Frontal cortex (tissue), 4 donors: ENCODE data around the gene EPAS1. TPM values are rescaled to one million over a fixed set of nuclear protein-coding genes. Genes with fewer than 3 reads are reported as not detected.

ENCODE experiments used
- DNase-seq, 2 donors: peaks; one replicate each; pipeline ENCODE4 v3.0.0; 2012; ENCODE audit warnings: low spot score in 2 of 2
- FAIRE-seq: peaks from 2 replicates; lab custom pipeline; 2012; peaks lifted over from hg19 to GRCh38; lab: Jason Lieb, UNC
- total RNA-seq: library from RNA; depleted of rRNA; stranded (reverse); fragments of >200 nt; gene quantifications from one replicate; pipeline ENCODE4 v1.2.3, GENCODE V29; 2014
- donor health status: control.
- donor health status: control.
- donor health status: control.

EPAS1 gene
- total RNA-seq, 1 donor from 2014 or later: 3.7 TPM

- DNase-seq (no peak), FAIRE-seq (no peak)
Measured at GRCh38 chr2:46353509-46353908, 56.3 kb downstream of the EPAS1 start.

- FAIRE-seq: no peak
- no peak for DNase-seq
Measured at GRCh38 chr2:46355756-46356155, 58.5 kb downstream of the EPAS1 start.

DNA sequence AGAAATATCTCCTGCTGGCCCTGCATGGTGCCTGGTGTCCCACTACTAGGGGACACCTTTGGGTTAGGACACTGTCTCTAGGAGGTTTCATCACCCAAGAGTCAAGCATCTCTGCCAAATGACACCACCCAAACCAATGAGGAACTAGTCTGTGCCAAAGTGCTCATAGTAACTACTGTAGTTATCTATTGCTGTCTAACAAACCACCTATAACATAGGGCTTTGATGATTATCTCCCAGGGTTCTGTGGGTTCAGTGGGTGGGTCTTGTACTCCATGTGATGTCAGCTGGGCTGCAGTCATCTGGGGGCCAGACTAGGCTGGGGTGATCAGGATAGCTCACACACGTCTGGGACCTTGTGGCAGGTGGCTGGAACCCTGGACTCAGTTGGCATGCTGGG is 59.8 kb downstream of the EPAS1 start:
- no peak for FAIRE-seq
- no peak for DNase-seq

GRCh38 chr2:46358713-46359112 is 61.5 kb downstream of the EPAS1 start:
- FAIRE-seq: no peak
- DNase-seq: no peak

DNA sequence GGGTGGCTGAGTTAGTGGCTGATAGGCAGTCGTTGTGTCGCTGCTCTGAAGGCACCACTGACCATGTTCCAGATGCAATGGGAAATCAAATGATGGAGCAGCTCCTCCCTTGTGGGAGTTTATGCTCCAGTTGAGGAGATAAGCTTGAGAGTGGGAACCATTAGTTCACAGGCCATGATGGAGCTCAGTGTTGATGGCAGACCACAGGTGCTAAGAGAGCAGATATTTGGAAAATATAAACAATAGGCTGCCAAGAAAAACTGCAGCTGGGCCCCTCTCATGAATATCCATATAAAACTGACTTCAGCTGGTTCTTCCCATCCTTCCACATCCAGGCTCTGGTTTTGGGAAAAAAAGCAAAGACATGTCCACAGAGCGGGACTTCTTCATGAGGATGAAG is 63.1 kb downstream of the EPAS1 start:
- FAIRE-seq (no peak), DNase-seq (no peak)

GRCh38 chr2:46361920-46362666 is 64.9 kb downstream of the EPAS1 start:
- FAIRE-seq: no peak
- no peak for DNase-seq

DNA sequence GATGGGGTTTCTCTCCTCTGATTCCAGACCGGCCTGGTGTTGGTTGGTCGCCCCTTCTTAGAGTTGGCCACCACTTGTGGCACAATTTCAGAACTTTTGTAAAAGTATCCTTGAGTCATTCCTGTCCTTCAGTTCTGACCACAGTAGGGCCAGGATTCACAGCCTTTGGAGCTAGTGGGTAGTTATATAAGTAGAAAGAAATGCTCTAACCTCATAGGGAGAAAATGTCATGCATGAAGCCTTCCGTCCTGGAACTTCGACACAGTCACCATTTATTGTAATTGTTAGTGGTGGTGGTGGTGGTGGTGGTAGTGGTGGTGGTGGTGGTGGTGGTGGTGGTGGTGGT is 65.4 kb downstream of the EPAS1 start:
- DNase-seq (no peak), FAIRE-seq (no peak)

DNA sequence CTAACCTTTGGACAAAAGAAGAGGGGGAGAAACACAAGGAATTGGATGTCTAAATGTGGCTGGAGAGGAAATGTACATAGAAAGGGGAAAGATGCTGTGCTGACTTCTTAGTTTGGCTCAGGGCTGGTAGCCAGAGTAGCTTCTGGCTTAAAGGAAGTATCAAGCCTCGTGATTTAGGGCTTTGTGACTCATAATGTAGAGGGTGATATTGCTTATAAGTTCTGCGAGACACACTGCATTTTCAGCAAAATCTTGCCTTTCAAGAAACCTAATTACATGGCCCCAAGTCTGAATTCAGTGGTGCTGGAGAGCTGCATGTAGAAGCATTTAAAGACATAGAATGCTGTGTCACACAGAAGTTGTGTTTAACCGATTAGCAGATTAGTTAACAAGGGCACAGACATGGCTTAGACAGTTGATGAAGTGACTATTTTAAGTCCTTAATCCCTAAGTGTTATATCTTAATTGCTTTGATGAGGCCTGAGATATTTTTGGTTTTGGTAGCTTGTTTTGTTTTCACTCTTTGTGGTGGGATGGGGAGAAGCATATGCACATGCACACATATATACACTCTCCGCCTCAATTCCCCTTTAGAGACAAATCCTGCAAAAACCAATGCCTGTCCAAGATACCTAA is 66.4 kb downstream of the EPAS1 start:
- DNase-seq (no peak), FAIRE-seq (no peak)

DNA sequence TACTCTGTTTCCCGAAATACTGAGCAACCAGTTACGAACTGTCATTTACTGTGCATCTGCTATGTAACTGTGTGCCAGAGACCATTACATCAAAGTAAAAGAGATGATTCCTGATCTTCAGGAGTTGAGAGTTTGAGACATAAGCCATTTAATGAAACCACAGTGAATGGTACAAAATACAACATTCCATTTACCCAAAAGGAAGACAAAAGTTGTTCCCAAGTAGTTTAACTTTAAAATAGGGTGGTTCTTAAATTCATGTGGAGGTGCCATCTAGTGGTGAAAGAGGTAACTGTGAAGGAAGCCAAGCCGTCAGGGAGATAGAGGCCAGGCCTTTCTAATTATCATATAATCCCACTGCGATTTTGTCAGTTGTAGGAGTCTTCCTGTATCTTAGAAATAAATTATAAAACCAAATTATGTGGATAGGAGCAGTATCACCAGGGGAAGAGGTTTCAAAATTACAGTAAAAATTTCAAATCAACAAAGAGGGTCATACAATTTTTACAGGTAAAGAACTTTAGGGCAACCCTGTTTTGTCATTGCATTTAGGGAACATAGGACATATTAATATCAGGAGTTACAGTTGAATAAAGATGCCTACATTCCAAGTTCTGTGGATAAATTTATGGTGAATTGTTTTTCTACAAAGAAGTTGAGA is 67.7 kb downstream of the EPAS1 start:
- FAIRE-seq: peak; percentile 55
- DNase-seq: peak in 1 of 2 donors; percentile 46

- DNase-seq (no peak), FAIRE-seq (no peak)
Measured at GRCh38 chr2:46365913-46366667, 68.9 kb downstream of the EPAS1 start.

- no peak for DNase-seq
- no peak for FAIRE-seq
Measured at GRCh38 chr2:46366668-46367052, 69.5 kb downstream of the EPAS1 start.

GRCh38 chr2:46367286-46367685 is 70.1 kb downstream of the EPAS1 start:
- DNase-seq (no peak), FAIRE-seq (no peak)

GRCh38 chr2:46368401-46368800 is 71.2 kb downstream of the EPAS1 start:
- FAIRE-seq (no peak), DNase-seq (no peak)

- DNase-seq (no peak), FAIRE-seq (no peak)
Measured at GRCh38 chr2:46369783-46370182, 72.6 kb downstream of the EPAS1 start.

DNA sequence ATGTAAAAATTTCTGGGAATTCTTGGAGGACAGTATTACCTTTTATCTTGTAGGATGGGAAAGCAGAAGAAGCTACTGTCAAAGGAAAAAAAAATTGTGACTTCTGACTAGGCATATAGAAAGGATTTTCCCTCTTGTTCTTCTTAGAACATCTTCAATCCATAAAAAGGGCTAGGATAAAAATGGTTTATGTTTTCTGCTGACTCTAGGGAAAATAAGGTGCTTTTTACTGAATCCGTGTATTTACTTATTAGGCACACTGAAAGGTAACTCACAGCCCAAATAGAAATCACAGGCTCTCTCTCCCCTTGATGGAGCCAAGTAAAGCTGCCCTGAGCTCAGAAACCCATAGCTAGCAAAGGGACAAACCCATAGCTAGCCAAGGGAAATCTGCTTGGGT is 74.6 kb downstream of the EPAS1 start:
- FAIRE-seq (no peak), DNase-seq (no peak)

DNA sequence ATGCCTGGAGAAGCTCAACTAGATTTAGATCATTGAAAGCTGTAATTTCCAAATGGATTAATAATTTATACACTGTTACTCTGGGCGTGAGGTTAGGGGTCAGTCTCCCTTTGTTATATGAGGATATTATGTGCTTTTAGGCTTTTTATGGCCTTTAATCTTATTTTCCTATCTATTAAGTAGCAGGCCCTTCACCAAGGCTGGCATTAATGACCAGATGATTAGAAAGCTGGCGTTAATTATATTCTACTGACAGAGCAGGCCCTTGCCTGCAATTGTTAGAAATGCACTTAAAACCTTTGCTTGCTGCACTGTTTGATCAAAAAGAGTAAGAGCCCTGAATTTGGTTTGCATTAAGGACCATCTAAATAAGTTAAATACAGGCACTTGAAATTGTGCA is 75.3 kb downstream of the EPAS1 start:
- DNase-seq (no peak), FAIRE-seq (no peak)

GRCh38 chr2:46373238-46373637 is 76.0 kb downstream of the EPAS1 start:
- DNase-seq (no peak), FAIRE-seq (no peak)

DNA sequence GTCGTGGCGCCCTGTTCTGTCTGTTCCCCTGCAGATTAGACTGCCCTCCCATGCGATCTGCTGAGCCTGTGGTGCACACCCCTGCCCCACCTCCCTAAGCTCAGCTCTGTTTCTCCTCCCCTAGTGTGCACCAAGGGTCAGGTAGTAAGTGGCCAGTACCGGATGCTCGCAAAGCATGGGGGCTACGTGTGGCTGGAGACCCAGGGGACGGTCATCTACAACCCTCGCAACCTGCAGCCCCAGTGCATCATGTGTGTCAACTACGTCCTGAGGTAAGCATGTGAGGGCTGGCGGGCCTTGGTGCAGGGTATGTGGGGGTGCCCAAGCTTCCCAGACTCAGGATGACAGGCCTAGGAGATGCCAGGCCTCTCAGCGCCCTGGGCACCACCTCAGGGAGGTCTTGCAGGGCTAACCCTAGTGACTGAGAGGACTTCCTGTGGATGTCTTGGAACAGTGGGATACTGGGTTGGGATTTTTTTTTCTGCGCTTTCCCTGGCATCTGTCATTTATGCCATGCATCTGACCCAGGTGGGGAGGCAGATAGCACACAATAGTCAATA is 78.4 kb downstream of the EPAS1 start:
- DNase-seq (no peak), FAIRE-seq (no peak)

DNA sequence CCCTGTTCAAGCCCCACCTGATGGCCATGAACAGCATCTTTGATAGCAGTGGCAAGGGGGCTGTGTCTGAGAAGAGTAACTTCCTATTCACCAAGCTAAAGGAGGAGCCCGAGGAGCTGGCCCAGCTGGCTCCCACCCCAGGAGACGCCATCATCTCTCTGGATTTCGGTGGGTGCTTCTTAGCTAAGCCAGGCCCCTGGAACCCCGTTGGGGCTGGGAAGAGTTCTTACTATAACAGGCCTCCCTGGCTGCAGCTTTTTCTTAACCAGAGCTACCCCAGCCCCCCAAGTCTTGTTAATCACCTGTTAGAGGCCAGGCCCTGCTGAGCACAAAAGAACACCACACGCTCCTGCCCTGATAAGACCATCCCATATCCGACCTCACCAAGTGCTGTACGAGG is 79.4 kb downstream of the EPAS1 start:
- no peak for DNase-seq
- FAIRE-seq: no peak

DNA sequence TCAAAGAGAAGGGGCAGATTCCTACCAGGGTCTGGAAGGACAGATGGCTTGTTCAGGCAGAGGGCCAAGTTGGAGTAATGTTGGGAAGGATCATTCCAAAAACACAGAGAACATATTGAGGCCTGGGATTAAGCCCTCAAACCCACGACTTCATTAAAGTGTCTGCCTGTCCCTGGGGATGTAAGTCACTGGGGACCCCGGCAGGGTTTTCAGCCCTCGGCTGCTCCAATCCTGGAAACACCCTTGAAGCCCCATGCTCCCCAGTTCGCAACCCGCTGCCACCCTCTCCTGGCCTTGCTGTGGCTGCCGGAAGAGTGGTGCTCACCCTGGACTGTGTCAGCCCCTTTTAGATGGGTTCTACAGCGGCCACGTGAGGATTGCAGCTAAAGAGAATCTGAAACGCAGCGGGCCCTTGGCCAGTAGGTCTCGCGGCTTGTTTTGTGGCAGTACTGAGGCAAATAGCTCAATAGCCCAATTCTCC is 79.9 kb downstream of the EPAS1 start:
- DNase-seq: peak in 1 of 2 donors; percentile 33
- no peak for FAIRE-seq
